C4-2B (cell line): ENCODE results near the gene TNFRSF12A.

Experiments
- CTCF ChIP-seq: fragments of 450-650 bp; conservative IDR thresholded peaks from 2 replicates; pipeline ENCODE4 v1.5.1; 2017; ENCODE audit warnings: mild to moderate bottlenecking
- ZFX ChIP-seq: fragments of 450-650 bp; IDR thresholded peaks from 2 replicates; pipeline ENCODE4 v1.6.1; 2017

- TF ChIP-seq CTCF (peak; percentile 97), ZFX (peak; percentile 27; the same call in 1 of the 2 replicates)
Observed at GRCh38 chr16:3059041-3059722, 39.0 kb downstream of the TNFRSF12A start.
